ENCODE data around the gene DCDC2C. TPM values are rescaled to one million over a fixed set of nuclear protein-coding genes. Genes with fewer than 3 reads are reported as not detected.

The DCDC2C gene
- total and polyA plus RNA-seq, 2 experiments from 2014 or later = not detected

DNA sequence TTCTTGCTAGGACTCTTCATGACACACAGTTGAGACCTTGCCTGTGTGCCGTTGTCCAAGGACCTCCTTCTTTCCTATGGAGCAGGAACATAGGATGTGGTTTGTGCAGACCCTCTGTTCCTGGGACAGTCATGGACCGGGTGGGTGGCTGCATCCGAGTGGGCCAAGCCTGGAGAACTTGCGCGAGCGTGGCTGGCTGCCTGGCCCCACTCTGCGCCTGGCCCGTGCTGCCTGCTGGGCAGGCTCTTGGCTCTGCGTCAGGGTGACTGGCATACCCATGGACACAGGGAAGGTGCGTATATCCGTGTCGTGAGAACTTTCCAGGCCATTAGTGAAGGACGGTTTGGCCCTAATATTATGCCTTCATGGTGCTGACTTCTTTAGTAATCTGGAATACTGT is 68.2 kb downstream of the DCDC2C start:
- Histone ChIP-seq H3K4me1 (ENCODE audit: insufficient read depth) (no peaks in the 10 kb centered on the region), H3K36me3 (replicated peaks; ENCODE audit: insufficient read depth, low read depth) (no peaks in the 10 kb centered on the region), H3K4me2 (no peak overlapping the region), H3K9me2 (replicated peaks; ENCODE audit: insufficient read depth) (no peaks in the 10 kb centered on the region), H3K79me2 (no peaks in the 10 kb centered on the region), H4K20me1 (ENCODE audit: insufficient read depth, poor library complexity, severe bottlenecking) (no peaks in the 10 kb centered on the region), H2AFZ (no peak overlapping the region), H3K4me3 (no peak overlapping the region), H3K9me3 (ENCODE audit: low read depth) (no peaks in the 10 kb centered on the region), H3K27me3 (peaks cover 4% of the 10 kb centered on the region), H3K27ac (no peak overlapping the region)
- DNase-seq (ENCODE audit: low spot score) = no peak
- 87% methylated on average over 13 of the region's 13 CpGs for WGBS (ENCODE audit: low lambda C conversion rate, missing lambda C conversion rate)
- no peak for TF ChIP-seq EZH2phosphoT487 (IDR thresholded peaks at IDR 0.05; ENCODE audit: low read depth, severe bottlenecking, unreplicated experiment)
- no peak for TF ChIP-seq EZH2 (IDR thresholded peaks at IDR 0.05; ENCODE audit: borderline replicate concordance)
- TF ChIP-seq, protein P1, sequence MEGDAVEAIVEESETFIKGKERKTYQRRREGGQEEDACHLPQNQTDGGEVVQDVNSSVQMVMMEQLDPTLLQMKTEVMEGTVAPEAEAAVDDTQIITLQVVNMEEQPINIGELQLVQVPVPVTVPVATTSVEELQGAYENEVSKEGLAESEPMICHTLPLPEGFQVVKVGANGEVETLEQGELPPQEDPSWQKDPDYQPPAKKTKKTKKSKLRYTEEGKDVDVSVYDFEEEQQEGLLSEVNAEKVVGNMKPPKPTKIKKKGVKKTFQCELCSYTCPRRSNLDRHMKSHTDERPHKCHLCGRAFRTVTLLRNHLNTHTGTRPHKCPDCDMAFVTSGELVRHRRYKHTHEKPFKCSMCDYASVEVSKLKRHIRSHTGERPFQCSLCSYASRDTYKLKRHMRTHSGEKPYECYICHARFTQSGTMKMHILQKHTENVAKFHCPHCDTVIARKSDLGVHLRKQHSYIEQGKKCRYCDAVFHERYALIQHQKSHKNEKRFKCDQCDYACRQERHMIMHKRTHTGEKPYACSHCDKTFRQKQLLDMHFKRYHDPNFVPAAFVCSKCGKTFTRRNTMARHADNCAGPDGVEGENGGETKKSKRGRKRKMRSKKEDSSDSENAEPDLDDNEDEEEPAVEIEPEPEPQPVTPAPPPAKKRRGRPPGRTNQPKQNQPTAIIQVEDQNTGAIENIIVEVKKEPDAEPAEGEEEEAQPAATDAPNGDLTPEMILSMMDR (IDR thresholded peaks at IDR 0.05; ENCODE audit: poor library complexity) = no peak

DNA sequence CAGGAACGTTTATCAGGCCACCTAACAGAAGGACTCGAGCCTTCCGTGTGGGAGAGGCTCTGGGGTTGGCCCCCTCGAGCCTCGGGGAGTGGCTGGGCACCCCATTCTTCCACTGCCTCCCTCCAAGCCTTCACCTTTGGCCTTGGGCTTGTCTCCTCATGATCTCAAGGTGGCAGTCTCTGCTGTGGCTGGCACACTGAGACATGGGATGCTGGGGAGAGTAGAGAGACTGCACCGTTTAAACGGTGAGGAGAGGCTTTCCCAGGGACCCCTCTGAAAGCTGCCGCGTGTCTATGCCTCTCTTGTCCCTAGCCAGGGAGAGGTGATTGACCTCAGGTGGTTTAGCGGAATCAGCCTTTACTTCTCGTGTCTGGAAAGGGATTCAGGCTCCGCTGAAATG is 71.0 kb downstream of the DCDC2C start:
- H3K27me3 ChIP-seq = peaks cover 5% of the 10 kb centered on the region
- WGBS (ENCODE audit: low lambda C conversion rate, missing lambda C conversion rate) = 83% methylated on average over 12 of the region's 12 CpGs
- H3K27ac ChIP-seq = no peak overlapping the region

DNA sequence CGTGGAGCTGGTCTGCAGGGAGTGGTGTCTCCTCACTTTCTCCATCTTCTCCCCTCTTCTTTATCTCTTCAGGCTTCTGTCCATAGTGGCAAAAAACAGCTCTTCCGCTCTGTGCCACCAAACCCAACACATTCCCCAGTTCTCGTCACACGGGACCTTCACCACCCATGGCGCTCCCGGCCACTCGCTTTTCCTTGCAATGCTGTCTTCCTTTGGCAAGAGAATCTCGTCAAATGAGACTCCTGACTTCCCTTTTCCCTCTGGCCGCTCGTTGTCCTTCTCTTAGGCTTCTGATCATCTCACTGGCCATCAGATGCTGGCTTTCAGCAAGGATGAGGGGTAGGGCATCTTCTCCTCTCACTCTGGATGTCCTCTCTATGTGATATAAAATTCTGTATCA is 72.9 kb downstream of the DCDC2C start:
- Histone ChIP-seq H3K9me3 (ENCODE audit: low read depth) (no peaks in the 10 kb centered on the region), H3K9me2 (replicated peaks; ENCODE audit: insufficient read depth) (no peaks in the 10 kb centered on the region), H3K4me3 (no peak overlapping the region), H3K27ac (no peak overlapping the region), H3K27me3 (peaks cover 5% of the 10 kb centered on the region), H3K4me2 (no peak overlapping the region), H3K36me3 (replicated peaks; ENCODE audit: insufficient read depth, low read depth) (no peaks in the 10 kb centered on the region), H3K4me1 (ENCODE audit: insufficient read depth) (no peaks in the 10 kb centered on the region), H2AFZ (no peak overlapping the region), H3K79me2 (no peaks in the 10 kb centered on the region), H4K20me1 (ENCODE audit: insufficient read depth, poor library complexity, severe bottlenecking) (no peaks in the 10 kb centered on the region)
- TF ChIP-seq, protein P1 (IDR thresholded peaks at IDR 0.05; ENCODE audit: poor library complexity) = no peak
- no peak for TF ChIP-seq EZH2 (IDR thresholded peaks at IDR 0.05; ENCODE audit: borderline replicate concordance)
- no peak for DNase-seq (ENCODE audit: low spot score)
- 90% methylated on average over 10 of the region's 10 CpGs for WGBS (ENCODE audit: low lambda C conversion rate, missing lambda C conversion rate)

More for the DNA sequence above, 71.0 kb downstream of the DCDC2C start:
- DNase-seq (ENCODE audit: low spot score) = no peak
- H3K9me2 ChIP-seq (replicated peaks; ENCODE audit: insufficient read depth) = no peaks in the 10 kb centered on the region
- no peak overlapping the region for H3K4me2 ChIP-seq
- no peaks in the 10 kb centered on the region for H3K4me1 ChIP-seq (ENCODE audit: insufficient read depth)
- H2AFZ ChIP-seq = no peak overlapping the region
- no peaks in the 10 kb centered on the region for H4K20me1 ChIP-seq (ENCODE audit: insufficient read depth, poor library complexity, severe bottlenecking)
- H3K36me3 ChIP-seq (replicated peaks; ENCODE audit: insufficient read depth, low read depth) = no peaks in the 10 kb centered on the region
- TF ChIP-seq EZH2phosphoT487 (IDR thresholded peaks at IDR 0.05; ENCODE audit: low read depth, severe bottlenecking, unreplicated experiment) (no peak), EZH2 (IDR thresholded peaks at IDR 0.05; ENCODE audit: borderline replicate concordance) (no peak)
- TF ChIP-seq, protein P1 (IDR thresholded peaks at IDR 0.05; ENCODE audit: poor library complexity) = no peak
- H3K4me3 ChIP-seq = no peak overlapping the region
- H3K79me2 ChIP-seq = no peaks in the 10 kb centered on the region
- no peaks in the 10 kb centered on the region for H3K9me3 ChIP-seq (ENCODE audit: low read depth)

DNA sequence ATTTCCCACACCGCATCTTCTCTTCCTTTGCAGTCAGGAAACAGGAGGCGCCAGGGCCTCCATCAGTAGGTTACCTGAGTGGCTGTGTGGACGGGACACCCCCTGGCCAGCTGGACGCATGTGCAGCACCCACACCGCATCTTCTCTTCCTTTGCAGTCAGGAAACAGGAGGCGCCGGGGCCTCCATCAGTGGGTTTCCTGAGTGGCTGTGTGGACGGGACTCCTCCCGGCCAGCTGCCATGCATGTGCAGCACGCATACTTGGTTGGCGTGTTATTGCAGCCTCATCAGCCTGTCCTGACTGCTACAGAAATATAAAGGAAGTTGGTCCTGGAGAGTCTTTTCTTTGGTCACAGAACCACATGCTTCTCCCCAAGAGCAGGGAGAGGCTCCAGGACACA is 74.6 kb downstream of the DCDC2C start:
- Histone ChIP-seq H3K27me3 (peaks cover 5% of the 10 kb centered on the region), H3K9me3 (ENCODE audit: low read depth) (no peaks in the 10 kb centered on the region), H3K79me2 (no peaks in the 10 kb centered on the region), H2AFZ (no peak overlapping the region), H3K4me2 (no peak overlapping the region), H3K4me3 (no peak overlapping the region), H4K20me1 (ENCODE audit: insufficient read depth, poor library complexity, severe bottlenecking) (no peaks in the 10 kb centered on the region), H3K4me1 (ENCODE audit: insufficient read depth) (no peaks in the 10 kb centered on the region), H3K36me3 (replicated peaks; ENCODE audit: insufficient read depth, low read depth) (no peaks in the 10 kb centered on the region), H3K27ac (no peak overlapping the region), H3K9me2 (replicated peaks; ENCODE audit: insufficient read depth) (no peaks in the 10 kb centered on the region)
- TF ChIP-seq EZH2 (IDR thresholded peaks at IDR 0.05; ENCODE audit: borderline replicate concordance) = no peak
- TF ChIP-seq, protein P1 (IDR thresholded peaks at IDR 0.05; ENCODE audit: poor library complexity) = no peak
- TF ChIP-seq EZH2phosphoT487 (IDR thresholded peaks at IDR 0.05; ENCODE audit: low read depth, severe bottlenecking, unreplicated experiment) = no peak
- DNase-seq (ENCODE audit: low spot score) = no peak
- WGBS (ENCODE audit: low lambda C conversion rate, missing lambda C conversion rate) = 93% methylated on average over 11 of the region's 11 CpGs
